AG10803 (cell line): ENCODE data around the gene MCU.

Source experiments
- DNase-seq: peaks from one replicate; pipeline ENCODE4 v3.0.0; 2010; ENCODE audit warnings: low read depth
- H3K4me3 ChIP-seq: 2 replicates; pipeline ENCODE4 v1.5.1; 2011; ENCODE audit warnings: mild to moderate bottlenecking, low read length, control low read depth
- CTCF ChIP-seq: conservative IDR thresholded peaks from 2 replicates; pipeline ENCODE4 v1.5.1; 2011; ENCODE audit warnings: mild to moderate bottlenecking, low read length, control low read depth, inconsistent platforms

MCU gene

DNA sequence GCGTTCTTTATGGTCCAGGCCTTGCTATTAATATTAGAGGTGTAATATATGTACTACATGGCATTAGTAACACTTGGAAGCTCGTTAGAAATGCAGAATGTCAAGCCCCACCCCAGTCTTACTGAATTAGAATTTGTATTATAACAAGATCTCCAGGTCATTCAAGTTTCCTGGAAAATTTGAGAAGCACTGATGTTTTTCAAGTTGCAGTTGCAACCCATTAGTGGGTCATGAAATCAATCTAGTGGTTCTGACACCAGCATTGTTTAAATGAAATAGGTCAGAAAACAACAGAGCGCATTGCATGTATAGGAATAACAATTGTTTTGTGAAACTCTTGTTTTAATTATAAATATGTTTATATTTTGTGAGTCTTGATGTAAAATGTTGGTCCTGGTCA lies 37.2 kb upstream of the MCU start:
- TF ChIP-seq CTCF = no peak
- no peak overlapping the region for H3K4me3 ChIP-seq
- no peak for DNase-seq

GRCh38 chr10:72658696-72659400 lies 33.1 kb upstream of the MCU start:
- H3K4me3 ChIP-seq = no peak overlapping the region
- TF ChIP-seq CTCF = no peak
- no peak for DNase-seq

GRCh38 chr10:72659694-72660093 lies 32.2 kb upstream of the MCU start:
- DNase-seq = no peak
- no peak for TF ChIP-seq CTCF
- H3K4me3 ChIP-seq = no peak overlapping the region

GRCh38 chr10:72660220-72660619 lies 31.7 kb upstream of the MCU start:
- no peak for TF ChIP-seq CTCF
- no peak for DNase-seq
- H3K4me3 ChIP-seq = no peak overlapping the region

DNA sequence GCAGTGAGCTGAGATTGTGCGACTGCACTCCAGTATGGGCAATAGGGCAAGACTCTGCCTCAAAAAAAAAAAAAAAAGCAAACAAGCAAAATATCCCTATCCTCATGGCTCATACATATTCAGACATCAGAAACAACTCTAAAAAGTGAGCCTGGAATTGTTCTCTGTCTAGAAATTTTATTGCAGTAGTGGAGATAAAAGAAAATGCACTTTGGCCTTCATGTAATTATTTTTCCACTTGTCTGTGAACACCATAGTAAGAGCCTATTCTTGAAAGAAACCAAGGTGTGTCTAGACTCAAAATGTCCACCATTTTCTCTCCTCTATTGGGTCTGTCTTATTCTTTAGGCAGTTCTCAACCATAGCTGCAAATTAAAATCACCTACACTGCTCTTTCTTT lies 30.5 kb upstream of the MCU start:
- no peak for DNase-seq
- no peak overlapping the region for H3K4me3 ChIP-seq

GRCh38 chr10:72663971-72664370 lies 28.0 kb upstream of the MCU start:
- no peak for TF ChIP-seq CTCF
- no peak overlapping the region for H3K4me3 ChIP-seq
- DNase-seq = no peak

More for the DNA sequence above, 30.5 kb upstream of the MCU start:
- TF ChIP-seq CTCF = no peak

GRCh38 chr10:72665925-72666324 lies 26.0 kb upstream of the MCU start:
- DNase-seq = peak; percentile 16
- no peak overlapping the region for H3K4me3 ChIP-seq
- no peak for TF ChIP-seq CTCF
